ENCODE results near the gene OR5B3. TPM values are rescaled to one million over a fixed set of nuclear protein-coding genes. Genes with fewer than 3 reads are reported as not detected.
"Not testable (repeated sequence)": the region's sequence is repeated elsewhere in the genome, so short reads cannot be mapped to it uniquely, and the experiment has no call there.

The OR5B3 gene
- polyA plus RNA-seq (ENCODE audit: insufficient read depth in 1 of 5, insufficient read length in 5 of 5, low replicate concordance in 1 of 5): not detected
- long read RNA-seq, donor 1: 0 reads
- long read RNA-seq, donor 2: 0 reads
- long read RNA-seq, donor 3: 0 reads
- long read RNA-seq, donor 4: 0 reads
- long read RNA-seq, donor 5: 0 reads
- long read RNA-seq, donor 6: 0 reads
- long read RNA-seq, donor 7: 0 reads
- long read RNA-seq, donor 8: 0 reads

DNA sequence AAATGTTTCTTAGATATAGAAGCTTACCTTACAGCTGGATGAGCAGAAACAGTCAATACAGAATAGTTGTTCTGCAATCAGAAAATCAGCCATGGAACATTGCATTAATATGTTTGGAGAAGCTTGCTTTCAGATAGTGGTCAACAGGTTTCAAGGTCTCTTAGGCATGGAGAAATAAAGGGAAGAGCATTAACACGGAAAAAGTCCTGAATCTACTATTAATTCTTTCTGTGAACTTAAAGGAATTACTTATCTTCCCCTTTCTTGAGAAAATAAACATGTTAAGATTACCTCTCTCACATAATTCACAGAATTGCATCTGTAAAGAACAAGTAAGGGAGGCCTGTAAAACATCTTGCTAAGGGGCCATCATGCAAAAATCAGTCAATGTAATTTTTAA is at the start of gene OR5B3:
Gene OR5B3 (minus strand): TSS at position 101 of the 400 bp plus-strand sequence. CDS start 3,465 bp downstream, outside the sequence.
- no peak for DNase-seq

DNA sequence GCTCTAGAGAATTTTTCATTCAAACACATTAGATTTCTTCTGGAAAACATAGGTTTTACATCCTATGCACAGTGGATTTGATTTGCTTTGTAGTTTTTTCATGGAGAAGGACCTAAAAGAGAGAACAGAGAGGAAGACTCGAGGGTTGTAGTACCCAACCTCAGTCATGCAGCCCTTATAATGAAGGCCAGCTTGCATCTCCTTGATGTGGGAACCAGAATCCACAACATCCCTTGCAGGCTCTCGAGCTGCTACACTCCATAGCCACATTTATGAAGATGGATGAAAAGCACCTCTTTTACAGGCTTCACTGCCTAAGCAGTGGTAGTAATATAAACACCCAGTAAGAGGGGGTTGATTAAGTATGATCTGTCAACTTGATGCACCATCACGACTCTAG is 44.9 kb upstream of the OR5B3 start:
- no peak for DNase-seq

DNA sequence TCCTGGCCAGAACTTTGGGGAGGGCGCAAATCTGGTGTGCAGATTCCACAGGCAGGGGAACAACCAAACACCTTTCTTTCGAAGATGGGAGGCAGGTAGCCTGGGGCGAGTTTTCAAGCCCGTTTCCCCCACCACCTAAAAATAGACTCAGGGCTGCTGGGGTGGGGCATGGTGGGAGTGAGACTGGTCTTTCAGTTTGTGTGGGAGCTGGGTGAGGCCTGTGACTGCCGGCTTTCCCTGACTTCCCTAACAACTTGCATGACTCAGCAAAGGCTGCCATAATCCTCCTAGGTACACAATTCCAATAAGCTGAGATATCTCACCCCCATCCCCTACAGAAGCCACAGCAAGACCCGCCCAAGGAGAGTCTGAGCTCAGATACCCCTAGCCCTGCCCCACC is 39.6 kb upstream of the OR5B3 start:
- DNase-seq: no peak

DNA sequence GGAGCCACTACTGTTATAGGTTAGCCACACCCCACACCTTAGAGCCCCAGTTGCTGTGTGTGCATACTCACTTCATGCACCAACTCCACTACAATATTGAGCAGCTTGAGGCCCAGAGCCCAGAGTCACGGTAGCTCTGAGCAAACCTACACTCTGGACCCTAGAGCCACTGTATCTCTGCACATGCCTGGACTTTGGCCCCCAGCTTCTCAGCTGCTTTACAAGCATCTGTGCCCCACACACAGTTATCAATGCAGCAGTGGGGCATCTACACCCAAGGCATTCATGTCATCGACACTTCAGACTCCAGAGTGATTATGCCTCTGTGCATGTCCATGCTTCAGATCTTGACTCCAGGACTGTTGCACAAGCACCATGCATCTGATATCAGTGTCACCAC is 37.6 kb upstream of the OR5B3 start:
- no peak for DNase-seq

GRCh38 chr11:58442136-58442535 is 35.5 kb upstream of the OR5B3 start, which contains the start of gene OR5B12:
Gene OR5B12, minus strand, starts transcription at chr11:58442236. Its CDS starts 2,085 bp downstream, at chr11:58440151.
- DNase-seq: no peak

DNA sequence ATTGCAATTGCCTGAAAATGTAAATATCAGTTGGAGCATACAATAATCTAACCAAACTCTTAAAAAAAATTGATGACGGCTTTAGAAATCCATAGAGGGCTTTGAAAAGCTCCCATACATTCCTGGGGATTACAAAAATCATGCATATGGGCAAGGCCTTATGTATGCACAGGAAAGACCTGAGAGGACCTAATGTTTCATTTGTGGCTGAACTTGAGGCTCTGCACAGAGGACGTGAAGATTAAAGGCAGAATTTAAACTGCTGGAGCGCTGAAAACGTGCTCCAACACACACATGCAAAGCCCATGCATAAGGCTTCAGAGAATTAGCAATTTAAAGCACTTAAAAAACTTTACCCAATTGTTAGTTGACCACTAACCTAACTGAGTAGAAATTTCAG is 31.8 kb upstream of the OR5B3 start:
- no peak for DNase-seq

DNA sequence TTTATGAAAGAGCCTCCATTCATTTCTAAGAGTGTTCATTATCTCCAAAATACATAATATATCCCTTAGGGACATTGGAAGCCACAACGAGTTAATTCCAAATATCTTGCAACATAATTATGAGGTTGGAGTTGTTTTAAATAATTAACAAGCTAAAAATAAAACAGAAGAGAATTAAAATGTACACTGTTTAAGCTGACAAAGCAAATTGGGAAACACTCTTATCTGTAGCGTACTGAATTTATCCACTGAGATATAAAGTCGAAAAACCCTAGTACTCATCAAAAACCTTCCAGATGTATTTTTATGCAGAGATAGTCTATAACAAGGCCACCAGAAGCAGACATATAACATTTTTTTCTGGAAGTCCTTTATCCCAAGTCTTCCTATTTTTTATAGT is 27.5 kb upstream of the OR5B3 start:
- DNase-seq: no peak

GRCh38 chr11:58433638-58434203 is 27.0 kb upstream of the OR5B3 start:
- no peak for DNase-seq

DNA sequence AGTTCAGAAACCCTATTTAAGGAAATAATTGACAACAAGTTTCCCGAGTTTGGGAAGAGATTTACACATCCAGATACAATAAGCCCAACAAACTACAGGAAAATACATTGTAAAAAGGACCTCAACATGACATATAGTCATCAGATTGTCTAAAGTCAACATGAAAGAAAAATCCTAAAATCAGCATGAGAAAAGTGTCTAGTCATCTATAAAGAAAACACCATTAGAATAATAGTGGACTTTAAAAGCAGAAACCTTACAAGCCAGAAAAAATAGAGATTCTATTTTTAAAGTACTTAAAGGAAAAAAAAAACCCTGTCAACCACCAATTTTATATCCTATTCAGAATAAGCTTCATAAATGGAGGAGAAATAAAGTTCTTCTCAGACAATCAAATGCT is 22.6 kb upstream of the OR5B3 start:
- DNase-seq: no peak

- no peak for DNase-seq
Measured at GRCh38 chr11:58428021-58428420, 21.3 kb upstream of the OR5B3 start, which contains the start of gene OR5B2. Gene OR5B2, minus strand, starts transcription at chr11:58428121. Its CDS starts 4,860 bp downstream, at chr11:58423261.

- DNase-seq: not testable (repeated sequence)
Measured at GRCh38 chr11:58399622-58400021, 7.1 kb downstream of the OR5B3 start.

- DNase-seq: no peak
Measured at GRCh38 chr11:58395581-58395980, 11.1 kb downstream of the OR5B3 start.

DNA sequence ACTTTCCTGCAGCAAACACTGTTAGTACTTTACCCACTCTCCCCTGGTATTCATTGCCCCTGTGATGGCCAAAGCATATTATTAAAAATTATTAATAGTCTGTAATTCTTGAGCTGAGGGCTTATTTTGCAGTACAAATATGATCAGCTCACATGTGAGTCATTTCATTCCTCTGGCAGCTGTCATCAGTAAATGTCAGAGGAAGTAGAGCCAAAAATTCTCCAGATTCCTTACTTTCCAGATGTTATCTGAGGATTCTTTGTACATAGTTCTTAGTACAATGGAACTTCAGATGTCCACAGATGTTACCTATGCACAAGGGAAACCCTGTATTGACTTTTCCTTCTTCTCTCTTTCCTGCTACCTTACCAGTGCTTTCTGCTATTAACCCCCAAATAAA is 12.5 kb downstream of the OR5B3 start:
- DNase-seq: no peak

GRCh38 chr11:58392746-58393145 is 13.9 kb downstream of the OR5B3 start:
- DNase-seq: no peak

- DNase-seq: no peak
Measured at GRCh38 chr11:58391879-58392278, 14.8 kb downstream of the OR5B3 start.

- no peak for DNase-seq
Measured at GRCh38 chr11:58390551-58391063, 16.1 kb downstream of the OR5B3 start.

- DNase-seq: no peak
Measured at GRCh38 chr11:58358969-58359368, 47.7 kb downstream of the OR5B3 start, which contains the start of gene OR5B17. Gene OR5B17, minus strand, starts transcription at chr11:58359069. Its CDS starts 0 bp downstream, at chr11:58359069.

- DNase-seq: no peak
Measured at GRCh38 chr11:58354727-58355126, 51.9 kb downstream of the OR5B3 start.

Other genes with a start within 250 kb of the OR5B3 start
- not detected for gene OR9Q2, start 217.8 kb downstream of the OR5B3 start, polyA plus RNA-seq (ENCODE audit: insufficient read depth in 1 of 5, insufficient read length in 5 of 5, low replicate concordance in 1 of 5)
- gene OR1S2, start 202.7 kb downstream of the OR5B3 start, polyA plus RNA-seq (ENCODE audit: insufficient read depth in 1 of 5, insufficient read length in 5 of 5, low replicate concordance in 1 of 5): not detected
- not detected for gene OR1S1, start 194.2 kb downstream of the OR5B3 start, polyA plus RNA-seq (ENCODE audit: insufficient read depth in 1 of 5, insufficient read length in 5 of 5, low replicate concordance in 1 of 5)
- under 1 TPM in 1 of 5 donors, not detected in 4; 0.30 TPM for gene OR10Q1, start 178.0 kb downstream of the OR5B3 start, polyA plus RNA-seq (ENCODE audit: insufficient read depth in 1 of 5, insufficient read length in 5 of 5, low replicate concordance in 1 of 5)
- gene OR10W1, start 138.6 kb downstream of the OR5B3 start, polyA plus RNA-seq (ENCODE audit: insufficient read depth in 1 of 5, insufficient read length in 5 of 5, low replicate concordance in 1 of 5): not detected
- not detected for gene OR5B17, start 47.8 kb downstream of the OR5B3 start, polyA plus RNA-seq (ENCODE audit: insufficient read depth in 1 of 5, insufficient read length in 5 of 5, low replicate concordance in 1 of 5)
- gene OR5B2, start 21.2 kb upstream of the OR5B3 start, polyA plus RNA-seq (ENCODE audit: insufficient read depth in 1 of 5, insufficient read length in 5 of 5, low replicate concordance in 1 of 5): not detected
- gene OR5B12, start 35.4 kb upstream of the OR5B3 start, polyA plus RNA-seq (ENCODE audit: insufficient read depth in 1 of 5, insufficient read length in 5 of 5, low replicate concordance in 1 of 5): not detected
- not detected for gene OR5B21, start 101.2 kb upstream of the OR5B3 start, polyA plus RNA-seq (ENCODE audit: insufficient read depth in 1 of 5, insufficient read length in 5 of 5, low replicate concordance in 1 of 5)
- gene LPXN, start 169.0 kb upstream of the OR5B3 start, polyA plus RNA-seq (ENCODE audit: insufficient read depth in 1 of 5, insufficient read length in 5 of 5, low replicate concordance in 1 of 5): 10 to 100 TPM in 3 of 5 donors, 1 to 10 TPM in 2; 8.1 to 10.6 (median 10.4) TPM
- 10 to 100 TPM; 50.6 to 62.4 (median 61.5) TPM for gene ZFP91, start 172.2 kb upstream of the OR5B3 start, polyA plus RNA-seq (ENCODE audit: insufficient read depth in 1 of 5, insufficient read length in 5 of 5, low replicate concordance in 1 of 5)
- 1 to 10 TPM in 4 of 5 donors, under 1 TPM in 1; 0.61 to 1.2 (median 1.0) TPM for gene CNTF, start 215.8 kb upstream of the OR5B3 start, polyA plus RNA-seq (ENCODE audit: insufficient read depth in 1 of 5, insufficient read length in 5 of 5, low replicate concordance in 1 of 5)